ENCODE results near the gene TCAIM.
"Not testable (repeated sequence)": the region's sequence is repeated elsewhere in the genome, so short reads cannot be mapped to it uniquely, and the experiment has no call there.

TCAIM gene

DNA sequence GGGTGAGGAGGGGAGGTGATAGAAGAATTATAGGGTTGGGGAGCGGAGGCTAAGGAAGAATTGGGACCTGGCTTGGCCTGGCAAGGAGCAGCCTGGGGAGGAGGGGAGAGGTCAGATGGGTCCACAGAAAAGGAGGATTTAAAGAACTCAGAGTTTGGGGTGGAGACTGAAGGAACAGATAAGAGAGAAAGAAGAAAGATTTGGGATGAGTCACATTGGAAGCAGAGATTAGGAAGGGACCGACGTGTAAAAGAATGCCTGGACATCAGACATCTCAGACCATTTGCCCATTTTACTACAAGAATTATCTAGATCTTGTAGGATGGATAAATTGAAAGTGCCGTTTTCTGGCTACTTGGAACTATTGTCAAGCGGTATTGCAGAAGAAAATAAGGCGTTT lies 10.4 kb downstream of the TCAIM start:
- no peak for DNase-seq

DNA sequence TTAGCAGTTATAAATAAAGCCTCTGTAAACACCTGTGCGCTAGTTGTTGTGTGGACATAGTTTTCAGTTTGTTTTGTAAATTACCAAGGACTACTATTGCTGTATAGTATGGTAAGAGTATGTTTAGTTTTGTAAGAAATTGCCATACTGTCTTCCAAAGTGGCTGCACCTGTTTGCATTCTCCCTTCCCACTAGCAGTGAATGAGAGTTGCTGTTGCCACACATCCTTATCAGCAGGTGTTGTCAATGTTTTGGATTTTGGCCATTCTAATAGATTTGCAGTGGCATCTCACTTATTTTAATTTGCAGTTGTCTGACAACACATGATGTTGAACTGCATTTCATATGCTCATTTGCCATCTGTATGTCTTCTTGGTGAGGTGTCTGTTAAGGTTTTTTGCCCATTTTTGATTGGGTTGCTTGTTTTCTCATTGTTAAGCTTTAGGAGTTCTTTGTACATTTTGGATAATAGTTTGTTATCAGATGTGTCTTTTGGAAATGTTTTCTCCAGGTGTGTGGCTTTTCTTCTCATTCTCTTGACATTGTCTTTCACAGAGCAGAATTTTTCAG lies 14.9 kb downstream of the TCAIM start:
- no peak for DNase-seq

DNA sequence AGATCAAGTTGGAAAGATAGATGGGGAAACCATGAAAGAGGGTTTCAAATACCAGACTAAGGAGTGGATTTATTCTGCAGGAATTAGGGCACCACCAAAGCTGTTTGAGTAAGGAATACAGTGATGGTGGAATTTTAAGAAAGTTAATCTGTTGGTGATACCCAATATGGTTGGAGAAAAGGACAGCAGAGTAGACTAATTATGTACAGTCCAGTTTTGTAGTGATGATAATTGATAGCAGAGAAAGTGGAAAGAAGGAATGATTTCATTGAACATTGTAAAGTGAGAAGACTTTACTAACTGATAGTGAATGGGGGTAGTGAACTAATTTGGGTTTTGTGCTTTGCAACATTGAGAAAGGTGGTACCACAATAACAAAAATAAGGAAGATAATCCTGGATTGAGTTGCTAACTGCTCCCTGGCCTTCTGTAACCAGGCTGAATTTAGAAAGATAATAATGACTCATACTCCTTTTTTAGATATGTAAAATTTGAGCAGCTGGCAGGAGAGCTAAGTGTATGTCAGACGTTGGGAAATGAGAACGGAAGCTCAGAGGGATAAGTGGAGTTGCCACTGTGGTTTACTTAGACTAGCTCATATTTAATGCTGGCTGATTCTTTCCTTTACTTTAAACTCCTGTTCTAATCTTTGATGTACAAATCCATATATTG lies 16.9 kb downstream of the TCAIM start:
- no peak for DNase-seq

DNA sequence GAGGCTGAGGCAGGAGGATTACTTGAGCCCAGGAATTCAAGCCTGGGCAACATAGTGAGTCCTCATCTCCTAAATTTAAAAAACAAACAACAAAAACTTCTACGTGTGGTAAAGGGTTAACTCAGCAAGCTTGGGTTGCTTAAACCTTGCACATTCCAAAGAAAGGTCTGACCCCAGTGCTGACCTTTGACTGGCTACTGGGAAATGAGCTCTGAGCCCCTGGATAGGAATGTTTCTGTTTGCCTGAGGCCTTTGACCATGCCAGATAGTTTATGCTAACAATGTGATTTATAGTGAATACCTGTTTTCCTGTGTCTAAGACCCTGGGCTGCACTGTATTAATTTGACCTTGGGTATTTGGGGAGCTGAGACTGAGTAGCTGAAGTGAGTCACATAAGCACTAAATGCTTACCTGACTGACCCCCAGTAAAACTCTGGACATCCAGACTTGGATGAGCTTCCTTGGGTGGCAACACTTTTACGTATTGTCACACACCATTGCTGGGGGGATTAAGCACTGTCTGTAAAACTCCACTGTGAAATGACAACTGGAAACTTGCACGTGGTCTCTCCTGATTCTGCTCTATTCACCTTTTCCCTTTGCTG lies 20.7 kb downstream of the TCAIM start:
- DNase-seq: no peak

DNA sequence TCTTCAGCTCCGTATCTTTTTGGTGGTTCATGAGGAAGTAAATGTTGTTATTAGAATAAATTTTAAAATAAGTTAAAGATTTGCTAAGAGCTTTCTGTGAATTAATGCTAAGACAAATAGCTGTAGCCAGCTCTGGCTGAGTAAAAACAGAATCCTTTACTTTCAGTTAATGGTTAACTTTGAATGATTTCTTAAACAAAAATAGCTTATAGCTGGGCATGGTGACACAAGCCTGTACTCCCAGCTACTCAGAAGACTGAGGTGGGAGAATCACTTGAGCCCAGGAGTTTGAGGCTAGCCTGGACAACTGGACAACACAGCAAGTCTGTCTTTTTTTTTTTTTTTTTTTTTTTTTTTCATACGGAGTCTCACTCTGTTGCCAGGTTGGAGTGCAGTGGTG lies 25.0 kb downstream of the TCAIM start:
- DNase-seq: no peak

DNA sequence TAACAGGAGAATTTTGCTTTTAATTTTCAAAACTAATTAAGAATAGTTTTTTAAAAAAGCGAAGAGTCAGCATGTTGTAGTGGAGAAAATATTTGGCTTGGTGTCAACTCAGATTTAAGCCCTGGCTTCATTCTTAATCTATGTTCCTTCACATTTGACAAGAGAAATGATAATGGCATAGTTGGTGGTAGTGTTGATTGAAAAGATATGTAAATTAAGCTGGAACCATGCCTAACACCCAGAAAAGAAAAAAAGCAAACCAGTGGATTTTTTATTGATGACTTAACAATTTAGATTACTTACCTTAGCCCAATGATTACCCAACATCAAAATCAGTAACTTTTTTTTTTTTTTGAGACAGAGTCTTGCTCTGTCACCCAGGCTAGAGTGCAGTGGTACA lies 27.4 kb downstream of the TCAIM start:
- DNase-seq: no peak

DNA sequence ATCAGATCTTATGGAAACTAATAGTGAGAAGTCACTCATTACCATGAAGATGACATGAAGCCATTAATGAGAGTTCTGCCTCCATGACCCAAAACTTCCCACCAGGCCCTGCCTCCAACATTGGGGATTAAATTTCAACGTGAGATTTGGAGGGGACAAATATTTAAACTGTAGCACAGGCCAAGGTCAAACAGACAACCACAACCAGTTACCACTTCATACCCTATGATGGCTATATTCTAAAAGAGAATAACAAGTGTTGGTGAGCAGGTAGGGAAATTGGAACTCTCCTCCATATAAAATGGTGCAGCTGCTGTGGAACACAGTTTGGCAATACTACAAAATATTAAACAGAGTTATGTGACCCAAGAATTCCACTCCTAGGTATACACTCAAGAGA lies 36.9 kb downstream of the TCAIM start:
- DNase-seq: no peak

DNA sequence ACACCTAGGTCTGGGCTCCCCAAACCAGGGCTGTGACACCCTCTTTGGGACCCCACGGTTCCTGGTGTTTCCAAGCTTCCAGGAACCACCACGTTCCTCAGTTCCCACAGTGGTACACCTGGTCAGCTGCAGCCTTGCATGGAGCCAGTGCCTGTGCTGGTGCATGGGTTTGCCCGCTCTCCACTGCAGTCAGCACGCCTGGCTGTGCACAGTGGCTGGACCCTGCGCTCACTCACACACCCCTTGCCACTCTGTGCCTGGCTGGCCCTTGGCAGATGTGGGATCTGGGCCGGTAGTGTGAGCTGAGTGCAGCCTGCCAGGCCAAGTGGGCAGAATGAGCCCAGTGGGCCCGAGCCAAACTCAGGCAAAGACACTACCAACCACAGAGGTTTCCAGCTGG lies 48.8 kb downstream of the TCAIM start:
- DNase-seq: no peak

DNA sequence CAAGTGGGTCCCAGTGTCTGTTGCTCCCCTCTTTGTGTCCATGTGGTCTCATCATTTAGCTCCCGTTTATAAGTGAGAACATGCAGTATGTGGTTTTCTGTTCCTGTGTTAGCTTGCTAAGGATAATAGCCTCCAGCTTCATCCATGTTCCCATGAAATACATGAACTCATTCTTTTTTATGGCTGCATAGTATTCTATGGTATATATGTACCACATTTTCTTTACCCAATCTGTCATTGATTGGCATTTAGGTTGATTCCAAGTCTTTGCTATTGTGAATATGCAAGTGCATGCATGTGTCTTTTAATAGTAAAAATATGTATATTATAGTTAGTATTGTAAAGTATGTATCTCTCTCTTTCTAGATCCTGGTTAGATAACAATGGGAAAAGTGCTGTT lies 53.9 kb downstream of the TCAIM start:
- DNase-seq: no peak

DNA sequence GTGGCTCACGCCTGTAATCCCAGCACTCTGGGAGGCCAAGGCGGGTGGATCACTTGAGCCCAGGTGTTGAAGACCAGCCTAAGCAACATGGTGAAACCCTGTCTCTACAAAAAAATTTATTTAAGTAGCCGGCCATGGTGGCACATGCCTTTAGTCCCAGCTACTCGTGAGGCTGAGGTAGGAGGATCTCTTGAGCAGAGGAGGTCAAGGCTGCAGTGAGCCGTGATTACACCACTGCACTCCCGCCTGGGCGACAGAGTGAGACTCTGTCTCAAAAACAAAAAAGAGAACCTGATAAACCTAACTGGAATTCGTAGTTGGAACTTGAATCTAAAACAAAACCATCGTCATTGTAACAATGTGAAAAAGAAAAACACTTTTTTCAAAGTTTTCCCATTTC lies 57.1 kb downstream of the TCAIM start:
- DNase-seq: no peak

DNA sequence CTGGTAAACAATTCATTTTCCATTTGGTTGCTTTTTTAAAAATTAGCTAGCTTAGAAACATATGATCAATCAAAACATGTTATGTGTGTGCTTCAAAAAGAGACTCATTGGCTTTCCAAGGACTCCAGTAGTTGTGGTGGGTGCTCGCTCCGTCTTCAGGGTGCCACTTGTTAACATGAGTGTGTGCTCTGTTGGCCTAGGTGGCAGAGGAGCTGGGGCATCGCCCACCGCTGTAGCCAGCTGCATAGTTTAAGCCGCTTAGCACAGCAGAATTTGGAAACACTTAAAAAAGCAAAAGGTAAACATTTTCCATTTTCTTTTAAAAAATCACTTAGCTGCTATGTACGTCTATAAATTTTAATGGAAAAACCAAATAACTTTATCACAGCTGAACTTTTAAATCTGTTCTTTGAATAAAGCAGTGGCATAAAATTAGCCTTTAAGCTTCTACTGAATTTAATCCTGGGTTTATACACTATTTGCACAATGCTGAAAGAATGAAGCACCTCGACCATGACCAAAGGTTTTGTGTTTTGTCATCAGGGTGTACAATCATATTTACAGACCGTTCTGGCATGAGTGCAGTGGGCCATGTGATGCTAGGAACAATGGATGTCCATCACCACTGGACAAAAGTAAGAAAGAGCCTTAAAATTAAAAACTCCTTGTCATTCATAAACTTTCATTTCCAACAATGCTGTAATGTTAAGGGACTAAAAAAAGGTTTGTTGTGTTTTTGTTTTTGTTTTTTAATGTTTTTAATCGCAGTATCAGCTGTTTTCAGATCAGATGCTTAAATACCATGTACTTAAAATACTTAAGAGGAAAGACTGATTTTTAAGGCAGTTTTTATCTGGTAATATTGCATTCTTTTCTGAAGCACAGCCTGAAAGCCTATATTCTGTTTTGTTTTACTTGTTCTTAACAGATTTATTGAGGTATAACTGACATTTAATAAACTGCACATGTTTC lies 57.9 kb downstream of the TCAIM start:
- DNase-seq: no peak

DNA sequence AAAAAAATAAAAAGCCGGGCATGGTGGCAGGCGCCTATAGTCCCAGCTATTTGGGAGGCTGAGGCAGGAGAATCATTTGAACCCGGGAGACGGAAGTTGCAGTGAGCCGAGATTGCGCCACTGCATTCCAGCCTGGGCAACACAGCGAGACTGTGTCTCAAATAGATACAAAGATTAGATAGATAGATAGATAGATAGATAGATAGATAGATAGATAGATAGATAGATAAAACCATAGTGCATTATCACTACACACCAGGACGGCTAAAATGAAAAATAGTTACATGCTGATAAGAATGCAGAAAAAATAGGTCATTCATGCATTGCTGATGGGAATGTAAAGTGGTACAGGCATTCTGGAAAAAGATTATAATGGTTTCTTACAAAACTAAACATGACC lies 59.7 kb downstream of the TCAIM start:
- DNase-seq: not testable (repeated sequence)

DNA sequence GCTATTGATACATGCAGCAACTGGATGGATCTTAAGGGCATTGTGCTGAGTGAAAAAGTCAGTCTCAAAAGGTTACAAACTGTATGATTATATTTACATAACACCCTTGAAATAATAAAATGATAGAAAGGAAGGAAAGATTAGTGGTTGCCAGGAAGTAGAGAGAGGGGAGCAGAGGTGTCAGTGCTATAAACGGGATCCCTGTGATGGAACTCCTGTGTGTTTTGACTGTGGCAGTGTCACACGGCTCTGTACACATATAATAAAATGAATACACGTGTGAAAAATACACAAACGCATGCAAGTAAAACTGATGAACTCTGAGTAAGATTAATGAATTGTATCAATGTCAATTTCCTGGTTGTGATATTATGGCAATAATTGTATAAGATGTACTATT lies 60.3 kb downstream of the TCAIM start:
- no peak for DNase-seq

DNA sequence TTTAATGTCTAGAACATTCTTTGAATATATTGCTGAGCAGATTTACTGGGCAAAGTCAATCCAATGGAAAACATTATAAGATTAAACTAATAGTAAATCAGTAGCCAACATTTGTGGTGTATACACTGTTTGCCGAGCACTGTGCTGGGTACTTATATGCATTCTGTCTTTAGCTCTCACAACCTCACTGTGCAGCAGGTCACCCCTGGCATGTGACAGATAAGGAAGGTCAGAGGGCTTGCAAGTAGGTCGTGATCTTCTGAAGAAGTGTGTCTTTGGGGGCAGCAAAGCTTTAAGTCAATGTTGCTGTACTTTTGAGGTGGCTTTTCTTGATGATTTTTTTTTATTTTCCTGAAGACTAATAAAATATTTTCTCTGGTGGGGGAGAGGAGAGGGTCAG lies 62.2 kb downstream of the TCAIM start:
- no peak for DNase-seq

DNA sequence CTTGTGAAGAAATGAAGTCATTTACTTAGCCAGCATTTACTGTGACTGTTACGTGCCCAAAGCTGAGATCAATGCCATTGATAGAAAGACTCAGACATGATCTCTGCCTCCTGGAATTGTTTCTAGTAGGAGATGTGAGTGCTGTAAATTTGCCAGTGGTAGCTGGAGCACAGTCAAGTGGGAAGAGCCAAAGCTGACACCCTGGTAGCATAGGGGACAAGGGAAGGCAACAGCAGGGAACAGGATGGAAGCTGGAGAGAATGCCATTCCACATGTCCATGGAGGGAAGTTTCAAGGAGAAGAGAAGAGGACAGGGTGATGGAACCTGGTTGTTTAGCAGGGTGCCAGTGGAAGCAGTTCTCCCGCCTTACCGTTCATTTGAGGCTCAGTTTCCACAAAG lies 64.0 kb downstream of the TCAIM start:
- no peak for DNase-seq

DNA sequence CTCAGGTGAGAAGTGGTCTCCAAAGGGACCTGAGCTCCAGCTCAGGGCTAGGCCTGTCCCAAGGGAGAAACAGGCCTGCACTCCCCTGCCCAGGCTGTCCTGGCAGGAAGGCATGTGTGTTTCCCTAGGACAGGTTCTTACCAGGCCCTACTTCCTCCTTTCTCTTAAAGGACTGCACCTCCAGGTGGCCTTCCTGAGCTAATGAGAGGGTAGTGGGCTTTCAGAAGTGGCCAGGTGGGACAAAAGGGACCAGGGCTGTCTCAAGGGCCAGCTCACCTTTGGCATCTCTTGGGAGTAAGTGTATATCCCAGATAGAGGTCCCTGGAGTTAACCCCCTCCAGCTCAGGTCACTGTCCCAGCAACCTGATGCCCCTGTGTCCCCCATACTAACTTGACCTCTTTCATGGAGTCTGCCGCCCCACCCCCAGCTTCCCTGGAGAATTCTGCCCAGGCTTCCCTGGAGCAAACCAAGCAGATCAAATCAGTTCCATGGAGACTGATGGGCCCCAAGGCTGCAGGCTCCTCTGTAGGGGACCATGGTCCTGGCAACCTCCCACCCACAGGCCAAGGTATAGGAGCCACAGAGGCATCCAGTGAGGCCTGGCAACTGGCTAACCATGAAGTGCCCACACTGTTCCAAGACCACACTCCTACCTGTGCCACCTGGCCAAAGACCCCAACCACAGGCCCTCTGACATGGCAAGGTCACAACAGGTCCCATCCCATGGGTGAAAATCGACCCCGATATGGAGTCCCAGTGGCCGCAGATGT lies 71.3 kb downstream of the TCAIM start:
- DNase-seq: no peak

DNA sequence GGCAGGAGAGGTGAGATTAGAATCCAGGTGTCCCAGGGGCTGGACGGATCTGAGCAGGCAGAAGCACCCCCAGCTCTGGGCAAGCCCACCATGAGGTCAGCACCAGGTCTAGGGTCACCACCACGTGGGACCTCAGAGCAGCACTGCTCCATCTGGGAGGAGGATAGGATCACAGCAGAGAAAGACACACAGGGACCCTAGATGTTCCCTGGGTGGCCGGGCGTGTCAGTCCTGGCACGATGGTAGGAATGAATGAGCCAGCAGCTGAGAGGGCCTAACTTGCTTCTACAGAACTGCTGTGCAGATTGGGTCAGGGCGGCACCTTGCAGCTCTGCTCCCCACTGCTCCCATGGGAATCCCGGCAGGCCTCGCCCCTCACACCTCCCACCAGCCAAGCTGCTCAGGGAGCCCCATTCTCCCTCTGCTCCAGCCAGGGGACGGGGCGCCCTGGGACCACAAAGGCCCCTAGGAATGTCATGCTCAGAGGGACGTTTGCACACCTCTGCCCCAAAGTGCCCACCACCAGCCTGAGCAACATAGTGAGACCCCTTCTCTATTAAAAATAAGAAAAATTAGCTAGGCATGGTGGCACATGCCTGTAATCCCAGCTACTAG lies 72.6 kb downstream of the TCAIM start:
- DNase-seq: no peak

DNA sequence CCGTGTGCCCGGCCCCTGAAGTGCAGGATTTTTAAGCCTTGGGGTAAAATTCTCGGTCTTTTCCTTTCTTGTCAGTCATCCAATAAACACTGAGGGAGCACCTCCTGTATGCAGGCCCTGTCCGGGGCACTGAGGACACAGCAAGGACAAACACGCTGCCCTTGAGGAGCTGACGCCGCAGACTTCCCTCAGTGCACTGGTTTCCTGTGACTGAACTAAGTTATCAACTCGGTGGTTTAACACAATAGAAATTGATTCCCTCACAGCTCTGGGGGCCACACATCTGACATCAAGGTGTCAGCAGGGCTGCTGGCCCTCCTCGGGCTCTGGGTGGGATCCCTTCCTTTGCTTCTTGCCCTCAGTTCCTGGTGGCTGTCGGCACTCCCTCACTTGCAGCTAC lies 73.8 kb downstream of the TCAIM start:
- DNase-seq: no peak

DNA sequence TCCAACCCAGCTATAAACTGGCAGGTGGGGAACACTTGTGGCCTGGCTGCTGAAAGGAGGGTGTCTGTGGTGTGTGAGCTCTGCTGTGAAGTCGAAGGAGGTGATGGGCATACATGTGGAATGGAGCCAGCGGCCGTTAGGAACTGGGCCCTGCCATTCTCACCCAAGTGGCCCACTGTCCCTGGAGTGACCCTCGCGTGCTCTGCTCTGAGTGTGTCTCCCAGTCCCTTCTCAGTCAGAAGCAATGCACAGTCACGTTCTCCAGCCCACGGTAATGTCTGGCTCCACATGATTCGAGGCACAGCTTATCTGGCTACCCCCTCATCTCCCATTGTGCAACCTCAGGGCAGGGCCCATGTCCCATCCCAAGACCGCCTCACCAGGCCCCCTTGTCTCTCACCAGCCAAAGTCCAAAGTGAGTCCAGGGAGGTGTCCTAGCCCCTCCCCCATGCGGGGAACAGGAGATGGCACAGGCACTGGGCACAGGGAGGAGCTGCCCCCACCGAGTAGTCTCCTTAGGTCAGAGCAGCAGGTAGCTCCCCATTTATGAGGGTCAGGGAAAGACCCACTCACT lies 76.0 kb downstream of the TCAIM start:
- no peak for DNase-seq

DNA sequence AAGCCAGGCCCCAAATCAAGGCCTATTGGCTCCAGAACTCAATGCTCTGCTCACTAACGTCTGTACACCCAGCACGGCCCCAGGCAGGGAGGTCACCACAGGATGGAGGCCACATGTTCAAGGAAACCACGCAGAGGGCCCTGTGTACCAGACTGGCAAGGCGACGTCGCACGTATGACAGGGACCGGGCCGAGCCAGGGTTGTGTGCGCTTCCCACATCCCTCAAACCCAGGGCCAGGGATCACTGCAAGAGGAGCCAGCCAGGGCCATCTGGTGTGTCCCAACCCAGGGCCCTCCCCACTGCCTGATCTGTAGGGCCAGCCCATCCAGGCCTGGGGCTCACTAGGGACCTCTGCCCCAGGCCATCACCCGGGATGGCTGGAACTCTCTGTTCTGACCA lies 76.9 kb downstream of the TCAIM start:
- no peak for DNase-seq

DNA sequence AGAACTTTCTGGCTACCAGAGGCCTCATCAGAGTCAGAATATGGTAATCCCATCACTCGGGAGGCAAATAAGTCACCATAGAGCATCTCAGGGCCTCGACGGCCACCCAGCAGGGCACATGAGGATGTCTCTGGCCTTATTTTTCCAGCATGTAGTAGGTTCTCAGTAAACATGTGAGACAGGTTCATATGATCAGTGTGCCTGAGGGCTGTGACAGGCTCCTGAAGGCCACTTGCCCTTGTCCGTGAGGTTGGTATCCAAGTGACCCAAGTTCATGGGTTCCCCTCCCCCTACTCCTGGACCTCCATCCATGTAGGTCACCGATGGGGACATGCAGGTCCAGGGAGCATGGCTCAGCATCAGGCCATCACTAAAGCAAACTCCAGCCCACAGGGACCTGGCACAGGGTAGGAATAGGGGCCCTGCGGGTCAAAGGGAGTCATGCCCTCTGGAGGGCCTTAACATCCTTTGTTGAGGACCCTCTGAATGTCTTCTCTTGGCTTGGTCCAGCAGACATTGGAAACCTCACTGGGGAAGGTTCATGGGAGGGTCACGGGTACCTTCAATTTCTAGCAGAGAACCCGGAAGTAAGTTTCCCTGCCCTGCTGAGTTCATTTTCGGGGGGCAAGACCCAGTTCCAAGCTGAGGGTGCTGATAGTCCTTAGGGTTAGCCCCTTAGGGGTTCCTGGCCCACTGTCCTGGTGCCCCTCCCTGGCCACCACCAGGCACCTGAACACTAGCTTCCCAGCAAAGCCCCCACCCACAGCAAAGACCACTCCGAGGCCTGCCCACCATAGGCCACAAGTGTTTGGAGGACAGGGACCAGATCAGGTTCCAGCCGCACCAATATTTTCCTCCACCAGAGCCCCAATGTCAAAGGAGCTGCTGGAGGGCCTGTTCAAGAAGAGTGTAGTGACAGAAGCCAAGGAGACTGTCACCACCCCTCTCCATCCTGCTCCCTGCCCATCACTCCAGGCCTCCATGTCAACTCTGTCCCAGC lies 77.8 kb downstream of the TCAIM start:
- DNase-seq: no peak
